GM23338 (cell line): Measurements from ENCODE around the gene LIG4. TPM values are rescaled to one million over a fixed set of nuclear protein-coding genes. Genes with fewer than 3 reads are reported as not detected.

Experiments
- ATAC-seq: fragments of 200-7000 bp; cut with Tn5 transposase; 3 replicates; pipeline ENCODE4 v1.9.1; 2020
- DNase-seq: peaks from one replicate; pipeline ENCODE4 v3.0.0-alpha.2; 2015; ENCODE audit warnings: low spot score
- H2AFZ ChIP-seq: fragments of 200-600 bp; sonication (generic); 2 replicates; pipeline ENCODE4 v1.8.0; 2016; ENCODE audit warnings: antibody characterized with exemption, mild to moderate bottlenecking, moderate library complexity
- H3F3A ChIP-seq: fragments of 200-600 bp; sonication (generic); replicated peaks from 2 replicates; pipeline ENCODE4 v1.8.0; 2017; ENCODE audit warnings: antibody characterized with exemption, mixed run types, low read depth
- H3K27ac ChIP-seq: fragments of 200-600 bp; sonication (generic); 2 replicates; pipeline ENCODE4 v1.6.1; 2016; ENCODE audit warnings: low read depth
- H3K27me3 ChIP-seq: fragments of 200-600 bp; sonication (generic); 2 replicates; pipeline ENCODE4 v1.8.0; 2016; ENCODE audit warnings: mild to moderate bottlenecking, mixed run types, moderate library complexity; ENCODE audit not compliant: insufficient read depth
- H3K36me3 ChIP-seq: fragments of 200-600 bp; sonication (generic); 2 replicates; pipeline ENCODE4 v1.8.0; 2016; ENCODE audit warnings: mild to moderate bottlenecking; ENCODE audit not compliant: insufficient read depth
- H3K4me1 ChIP-seq: fragments of 200-600 bp; sonication (generic); 2 replicates; pipeline ENCODE4 v1.8.0; 2016; ENCODE audit warnings: mild to moderate bottlenecking, moderate library complexity; ENCODE audit not compliant: insufficient read depth
- H3K4me2 ChIP-seq: fragments of 200-600 bp; sonication (generic); 2 replicates; pipeline ENCODE4 v1.7.1; 2017; ENCODE audit warnings: mixed run types
- H3K4me3 ChIP-seq: fragments of 200-600 bp; sonication (generic); 2 replicates; pipeline ENCODE4 v1.6.1; 2016; ENCODE audit warnings: mixed run types
- H3K79me2 ChIP-seq: fragments of 200-600 bp; sonication (generic); replicated peaks from 2 replicates; pipeline ENCODE4 v1.8.0; 2017; ENCODE audit warnings: mild to moderate bottlenecking; ENCODE audit not compliant: insufficient read depth
- H3K9me2 ChIP-seq: fragments of 200-600 bp; sonication (generic); 2 replicates; pipeline ENCODE4 v1.8.0; 2017; ENCODE audit not compliant: insufficient read depth
- H4K20me1 ChIP-seq: fragments of 200-600 bp; sonication (generic); replicated peaks from 2 replicates; pipeline ENCODE4 v1.8.0; 2017; ENCODE audit warnings: mild to moderate bottlenecking; ENCODE audit not compliant: insufficient read depth
- H3K27ac Mint-ChIP-seq: 2 replicates; pipeline ENCODE4 v1.8.0; 2020; ENCODE audit warnings: inconsistent platforms, mild to moderate bottlenecking, moderate library complexity, mixed read lengths
- H3K27me3 Mint-ChIP-seq: 3 replicates; pipeline ENCODE4 v1.8.0; 2022; ENCODE audit warnings: low read depth, mild to moderate bottlenecking, moderate library complexity, mixed read lengths, inconsistent platforms; ENCODE audit not compliant: insufficient read depth, poor library complexity
- H3K36me3 Mint-ChIP-seq: 3 replicates; pipeline ENCODE4 v1.8.0; 2021; ENCODE audit warnings: low read depth, mild to moderate bottlenecking, inconsistent platforms, moderate library complexity, mixed read lengths
- H3K4me1 Mint-ChIP-seq: 3 replicates; pipeline ENCODE4 v1.8.0; 2020; ENCODE audit warnings: mild to moderate bottlenecking, inconsistent platforms, mixed read lengths
- H3K4me3 Mint-ChIP-seq: 3 replicates; pipeline ENCODE4 v1.8.0; 2021; ENCODE audit warnings: moderate library complexity, mild to moderate bottlenecking, inconsistent platforms, mixed read lengths
- H3K9me3 Mint-ChIP-seq: 3 replicates; pipeline ENCODE4 v1.8.0; 2020; ENCODE audit warnings: moderate library complexity, mild to moderate bottlenecking, inconsistent platforms, mixed read lengths
- CREB1 ChIP-seq: fragments of 250-450 bp; sonication (Bioruptor Pico); IDR thresholded peaks from 2 replicates; pipeline ENCODE4 v1.5.0; 2020; ENCODE audit warnings: low read depth, mild to moderate bottlenecking, moderate library complexity
- CTCF ChIP-seq, 2 experiments: fragments of 200-600 bp in 1 of 2; sonication (generic) in 1 of 2; conservative IDR thresholded peaks; 2 replicates each; pipeline versions ENCODE4 v1.5.1 to v1.6.1; 2016 to 2017; ENCODE audit warnings: antibody characterized with exemption in 2 of 2, low read depth in 2 of 2, mild to moderate bottlenecking in 2 of 2, moderate library complexity in 1 of 2
- ETS1 ChIP-seq: IDR thresholded peaks from 2 replicates; pipeline ENCODE4 v1.6.1; 2016; ENCODE audit warnings: antibody characterized with exemption
- EZH2 ChIP-seq: fragments of 200-600 bp; sonication (generic); IDR thresholded peaks from one replicate; pipeline ENCODE4 v1.8.0; 2017; ENCODE audit warnings: antibody characterized with exemption, mild to moderate bottlenecking, low read depth; ENCODE audit not compliant: unreplicated experiment
- EZH2phosphoT487 ChIP-seq: fragments of 200-600 bp; sonication (generic); IDR thresholded peaks from one replicate; pipeline ENCODE4 v1.8.1; 2018; ENCODE audit warnings: antibody characterized with exemption; ENCODE audit not compliant: unreplicated experiment
- JUNB ChIP-seq: IDR thresholded peaks from one replicate; pipeline ENCODE4 v1.6.1; 2016; ENCODE audit warnings: antibody characterized with exemption; ENCODE audit not compliant: unreplicated experiment
- NANOG ChIP-seq: IDR thresholded peaks from 2 replicates; pipeline ENCODE4 v1.6.1; 2016; ENCODE audit warnings: antibody characterized with exemption, borderline replicate concordance
- POLR2AphosphoS5 ChIP-seq: IDR thresholded peaks from 2 replicates; pipeline ENCODE4 v1.6.1; 2016; ENCODE audit warnings: antibody characterized with exemption, low read depth
- REST ChIP-seq: IDR thresholded peaks from one replicate; pipeline ENCODE4 v1.6.1; 2018; ENCODE audit warnings: antibody characterized with exemption; ENCODE audit not compliant: unreplicated experiment
- STAT1 ChIP-seq: IDR thresholded peaks from one replicate; pipeline ENCODE4 v1.6.1; 2016; ENCODE audit warnings: antibody characterized with exemption; ENCODE audit not compliant: unreplicated experiment
- ZNF114 ChIP-seq: fragments of 250-450 bp; sonication (Bioruptor Pico); IDR thresholded peaks from 2 replicates; pipeline ENCODE4 v1.5.0; 2020; ENCODE audit warnings: mild to moderate bottlenecking, moderate library complexity
- ZNF331 ChIP-seq: fragments of 250-450 bp; sonication (Bioruptor Pico); IDR thresholded peaks from 2 replicates; pipeline ENCODE4 v1.5.0; 2020; ENCODE audit warnings: low read depth, mild to moderate bottlenecking, moderate library complexity
- ZNF462 ChIP-seq: fragments of 250-450 bp; sonication (Bioruptor Pico); IDR thresholded peaks from 2 replicates; pipeline ENCODE4 v1.5.0; 2020; ENCODE audit warnings: mild to moderate bottlenecking, moderate library complexity
- polyA plus RNA-seq: library from polyadenylated mRNA; unstranded; fragments of >200 nt; fragmentation: Nextera tagmentation; extraction: Ambion mirVana; gene quantifications from 2 replicates; pipeline ENCODE4 v1.2.1, GENCODE V29; 2016
- total RNA-seq: library from RNA; depleted of rRNA; stranded (reverse); fragments of >200 nt; shearing (Covaris generic); gene quantifications from 2 replicates; pipeline ENCODE4 v1.2.3, GENCODE V29; 2014

The LIG4 gene
- total and polyA plus RNA-seq, 2 experiments from 2014 or later: 2.6 to 4.9 TPM

- H3K27ac Mint-ChIP-seq: no peak overlapping the region
- no peaks in the 10 kb centered on the region for H3K4me1 ChIP-seq
- no peaks in the 10 kb centered on the region for H3F3A ChIP-seq
- no peaks in the 10 kb centered on the region for H3K79me2 ChIP-seq
- no peak overlapping the region for H2AFZ ChIP-seq
- no peaks in the 10 kb centered on the region for H3K4me1 Mint-ChIP-seq
- H3K9me3 Mint-ChIP-seq: no peaks in the 10 kb centered on the region
- no peak overlapping the region for H3K27ac ChIP-seq
- H3K4me3 Mint-ChIP-seq: no peak overlapping the region
- H3K27me3 Mint-ChIP-seq: peaks cover 2% of the 10 kb centered on the region
- ATAC-seq (no peak), DNase-seq (no peak)
- no peaks in the 10 kb centered on the region for H3K36me3 ChIP-seq
- H3K4me3 ChIP-seq: no peak overlapping the region
- no peak overlapping the region for H3K4me2 ChIP-seq
- H4K20me1 ChIP-seq: no peaks in the 10 kb centered on the region
- no peaks in the 10 kb centered on the region for H3K36me3 Mint-ChIP-seq
- H3K27me3 ChIP-seq: no peaks in the 10 kb centered on the region
- TF ChIP-seq ZNF462 (CRISPR knock-in tag): no peak
- no peak for TF ChIP-seq CTCF (conservative IDR thresholded peaks at IDR 0.05; ENCODE audit: low read depth in 2 of 2)
- no peak for TF ChIP-seq JUNB
- no peak for TF ChIP-seq ETS1
- no peak for TF ChIP-seq EZH2
- TF ChIP-seq ZNF114 (CRISPR knock-in tag): no peak
- no peak for TF ChIP-seq REST
- no peak for TF ChIP-seq POLR2AphosphoS5
- TF ChIP-seq STAT1: no peak
- no peak for TF ChIP-seq EZH2phosphoT487
- no peak for TF ChIP-seq CREB1 (CRISPR knock-in tag)
- no peak for TF ChIP-seq ZNF331
- no peak for TF ChIP-seq NANOG
- no peaks in the 10 kb centered on the region for H3K9me2 ChIP-seq
Measured at GRCh38 chr13:108257248-108257647, 41.9 kb upstream of the LIG4 start.
